ENCODE measurements around the gene TRIM45. TPM values are rescaled to one million over a fixed set of nuclear protein-coding genes. Genes with fewer than 3 reads are reported as not detected.

Gene TRIM45
- total and polyA plus RNA-seq, 2 donors (not counting 1 experiment from before 2014, with no cell fraction given): 0.64 to 2.5 TPM

GRCh38 chr1:117076648-117077047 lies 44.9 kb downstream of the TRIM45 start:
- Mint-ChIP-seq H3K27me3 (no peaks in the 10 kb centered on the region), H3K9me3 (ENCODE audit: insufficient read depth) (no peaks in the 10 kb centered on the region), H3K27ac (no peak overlapping the region), H3K4me1 (no peaks in the 10 kb centered on the region), H3K4me3 (no peak overlapping the region)
- CTCF ChIA-PET: no interaction called here
- H3K9ac ChIP-seq (ENCODE audit: low read length): no peak overlapping the region
- H3K79me2 ChIP-seq (ENCODE audit: control insufficient read depth, insufficient read depth, low read length): no peaks in the 10 kb centered on the region
- no peaks in the 10 kb centered on the region for H4K20me1 ChIP-seq (ENCODE audit: control insufficient read depth, insufficient read depth, low read length, poor library complexity, severe bottlenecking)
- H3K27me3 ChIP-seq (replicated peaks in 1 of 4; ENCODE audit: control extremely low read depth in 1 of 4, control insufficient read depth in 3 of 4, insufficient read depth in 4 of 4, low read length in 3 of 4): no peaks in the 10 kb centered on the region
- peaks cover 26 to 62% of the 10 kb centered on the region in 2 experiments for H3K36me3 ChIP-seq (replicated peaks in 1 of 2; ENCODE audit: control extremely low read depth in 1 of 2, control insufficient read depth in 1 of 2, extremely low read depth in 1 of 2, insufficient read depth in 2 of 2, low read length in 1 of 2)
- DNase-seq: no peak
- H3K4me2 ChIP-seq (replicated peaks; ENCODE audit: low read depth, low read length, poor library complexity, severe bottlenecking): no peak overlapping the region
- POLR2A ChIA-PET: no interaction called here
- intact Hi-C loops (cut with micrococcal nuclease): no loop called here
- no peak overlapping the region for H3K4me3 ChIP-seq (ENCODE audit: control extremely low read depth in 1 of 5, extremely low read depth in 1 of 5, insufficient read depth in 1 of 5, low read depth in 2 of 5, low read length in 4 of 5)
- H3K27ac ChIP-seq (ENCODE audit: low read length in 2 of 2): no peak overlapping the region
- no peak overlapping the region for H2AFZ ChIP-seq (ENCODE audit: insufficient read depth, low read depth, low read length, poor library complexity, severe bottlenecking)
- H3K9me3 ChIP-seq (ENCODE audit: control extremely low read depth in 1 of 3, control insufficient read depth in 2 of 3, insufficient read depth in 1 of 3, low read length in 2 of 3): no peaks in the 10 kb centered on the region
- H3K4me1 ChIP-seq (ENCODE audit: control insufficient read depth in 2 of 2, insufficient read depth in 2 of 2, low read length in 2 of 2): no peaks in the 10 kb centered on the region
- 100% methylated on average over 3 of the region's 5 CpGs for whole genome bisulfite sequencing (ENCODE audit: insufficient coverage)
- TF ChIP-seq EZH2 (IDR thresholded peaks at IDR 0.05; ENCODE audit: borderline replicate concordance, insufficient read depth, low read depth, low read length, poor library complexity, severe bottlenecking): no peak
- TF ChIP-seq, protein P1, sequence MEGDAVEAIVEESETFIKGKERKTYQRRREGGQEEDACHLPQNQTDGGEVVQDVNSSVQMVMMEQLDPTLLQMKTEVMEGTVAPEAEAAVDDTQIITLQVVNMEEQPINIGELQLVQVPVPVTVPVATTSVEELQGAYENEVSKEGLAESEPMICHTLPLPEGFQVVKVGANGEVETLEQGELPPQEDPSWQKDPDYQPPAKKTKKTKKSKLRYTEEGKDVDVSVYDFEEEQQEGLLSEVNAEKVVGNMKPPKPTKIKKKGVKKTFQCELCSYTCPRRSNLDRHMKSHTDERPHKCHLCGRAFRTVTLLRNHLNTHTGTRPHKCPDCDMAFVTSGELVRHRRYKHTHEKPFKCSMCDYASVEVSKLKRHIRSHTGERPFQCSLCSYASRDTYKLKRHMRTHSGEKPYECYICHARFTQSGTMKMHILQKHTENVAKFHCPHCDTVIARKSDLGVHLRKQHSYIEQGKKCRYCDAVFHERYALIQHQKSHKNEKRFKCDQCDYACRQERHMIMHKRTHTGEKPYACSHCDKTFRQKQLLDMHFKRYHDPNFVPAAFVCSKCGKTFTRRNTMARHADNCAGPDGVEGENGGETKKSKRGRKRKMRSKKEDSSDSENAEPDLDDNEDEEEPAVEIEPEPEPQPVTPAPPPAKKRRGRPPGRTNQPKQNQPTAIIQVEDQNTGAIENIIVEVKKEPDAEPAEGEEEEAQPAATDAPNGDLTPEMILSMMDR (IDR thresholded peaks at IDR 0.05): no peak
- no peak for ATAC-seq (ENCODE audit: low read depth)

- CTCF ChIA-PET: interaction anchor here (0.9 to 1.4 kb wide), 5 partner anchors 10 to 826 kb away, joined by 3 to 7 read pairs (median 4); partner anchors contain the start of gene TTF2
- no peak for ATAC-seq (ENCODE audit: low read depth)
These were observed 51.4 kb downstream of the TRIM45 start for GRCh38 chr1:117070124-117070523.

More at GRCh38 chr1:117070124-117070523, 51.4 kb downstream of the TRIM45 start:
- no peaks in the 10 kb centered on the region for H3K27me3 Mint-ChIP-seq
- no peaks in the 10 kb centered on the region for H4K20me1 ChIP-seq (ENCODE audit: control insufficient read depth, insufficient read depth, low read length, poor library complexity, severe bottlenecking)
- POLR2A ChIA-PET: no interaction called here
- intact Hi-C loops (cut with micrococcal nuclease): no loop called here
- H3K79me2 ChIP-seq (ENCODE audit: control insufficient read depth, insufficient read depth, low read length): no peaks in the 10 kb centered on the region
- H3K4me3 ChIP-seq (ENCODE audit: control extremely low read depth in 1 of 5, extremely low read depth in 1 of 5, insufficient read depth in 1 of 5, low read depth in 2 of 5, low read length in 4 of 5): no peak overlapping the region
- H3K27ac Mint-ChIP-seq: no peak overlapping the region
- H3K27ac ChIP-seq (ENCODE audit: low read length in 2 of 2): no peak overlapping the region
- no peaks in the 10 kb centered on the region for H3K9me3 ChIP-seq (ENCODE audit: control extremely low read depth in 1 of 3, control insufficient read depth in 2 of 3, insufficient read depth in 1 of 3, low read length in 2 of 3)
- no peaks in the 10 kb centered on the region for H3K4me1 ChIP-seq (ENCODE audit: control insufficient read depth in 2 of 2, insufficient read depth in 2 of 2, low read length in 2 of 2)
- peaks cover 3 to 14% of the 10 kb centered on the region in 2 experiments for H3K36me3 ChIP-seq (replicated peaks in 1 of 2; ENCODE audit: control extremely low read depth in 1 of 2, control insufficient read depth in 1 of 2, extremely low read depth in 1 of 2, insufficient read depth in 2 of 2, low read length in 1 of 2)
- TF ChIP-seq, protein P1 (IDR thresholded peaks at IDR 0.05): no peak
- TF ChIP-seq EZH2 (IDR thresholded peaks at IDR 0.05; ENCODE audit: borderline replicate concordance, insufficient read depth, low read depth, low read length, poor library complexity, severe bottlenecking): no peak
- H3K4me2 ChIP-seq (replicated peaks; ENCODE audit: low read depth, low read length, poor library complexity, severe bottlenecking): no peak overlapping the region
- no peak for DNase-seq
- no peaks in the 10 kb centered on the region for H3K27me3 ChIP-seq (replicated peaks in 1 of 4; ENCODE audit: control extremely low read depth in 1 of 4, control insufficient read depth in 3 of 4, insufficient read depth in 4 of 4, low read length in 3 of 4)
- H3K9ac ChIP-seq (ENCODE audit: low read length): no peak overlapping the region
- H2AFZ ChIP-seq (ENCODE audit: insufficient read depth, low read depth, low read length, poor library complexity, severe bottlenecking): no peak overlapping the region
- peaks cover 2% of the 10 kb centered on the region for H3K4me1 Mint-ChIP-seq
- no CpG with 5 or more reads among the region's 2 CpGs for WGBS (ENCODE audit: insufficient coverage)
- no peaks in the 10 kb centered on the region for H3K9me3 Mint-ChIP-seq (ENCODE audit: insufficient read depth)
- H3K4me3 Mint-ChIP-seq: no peak overlapping the region
